AG04450 (cell line): Measurements from ENCODE around the gene LRRK1. TPM values are rescaled to one million over a fixed set of nuclear protein-coding genes. Genes with fewer than 3 reads are reported as not detected.

Experiments
- CTCF ChIA-PET: fragments of 300-600, 350-600 bp; formaldehyde crosslinking; extraction: SDS; loops from one replicate; lab custom pipeline; 2022; ENCODE audit warnings: antibody characterized with exemption, inconsistent platforms; lab: Charles Lee
- POLR2A ChIA-PET: fragments of 350-600 bp; formaldehyde crosslinking; extraction: SDS; loops from one replicate; lab custom pipeline; 2021; ENCODE audit warnings: antibody characterized with exemption, inconsistent platforms; lab: Yijun Ruan, JAX
- DNase-seq: peaks from one replicate; pipeline ENCODE4 v3.0.0-alpha.2; 2011; ENCODE audit warnings: low read depth, low spot score
- H3K27ac ChIP-seq: one replicate; pipeline ENCODE4 v1.5.1; 2012; ENCODE audit warnings: low read depth, low read length, control low read depth
- H3K27me3 ChIP-seq: one replicate; pipeline ENCODE4 v1.6.0; 2012; ENCODE audit warnings: low read length; ENCODE audit not compliant: control insufficient read depth, insufficient read depth
- H3K4me3 ChIP-seq: 2 replicates; pipeline ENCODE4 v1.5.1; 2011; ENCODE audit warnings: mild to moderate bottlenecking, low read depth, low read length, control low read depth
- H3K9me3 ChIP-seq: 2 replicates; pipeline ENCODE4 v1.5.1; 2012; ENCODE audit warnings: low read length; ENCODE audit not compliant: control insufficient read depth, insufficient read depth
- CTCF ChIP-seq: IDR thresholded peaks from 2 replicates; pipeline ENCODE4 v1.5.1; 2011; ENCODE audit warnings: low read depth, low read length, control low read depth, inconsistent platforms
- polyA plus RNA-seq: library from polyadenylated mRNA; depleted of rRNA; stranded (reverse); fragments of >200 nt; gene quantifications from 2 replicates; pipeline ENCODE4 v1.2.3, GENCODE V29; 2011

Gene LRRK1
- polyA plus RNA-seq, 1 experiment = 5.6 TPM

GRCh38 chr15:101008158-101009139 lies 89.3 kb downstream of the LRRK1 start:
- ChIA-PET CTCF (interaction anchor here (0.6 to 6.2 kb wide), 96 partner anchors 8 to 659 kb away, joined by 3 to 251 read pairs (median 4); partner anchors contain the start of genes ALDH1A3, CHSY1 and LRRK1), POLR2A (interaction anchor here (0.8 to 1.3 kb wide), 2 partner anchors 89 to 252 kb away, joined by 3 to 4 read pairs; partner anchors contain the start of gene LRRK1)
- no peak for DNase-seq
- TF ChIP-seq CTCF = peak; percentile 97
- H3K27ac ChIP-seq = no peak overlapping the region
- peaks cover 20% of the 10 kb centered on the region for H3K9me3 ChIP-seq
- peak overlapping the region; percentile 54 for H3K4me3 ChIP-seq
- H3K27me3 ChIP-seq = no peaks in the 10 kb centered on the region

GRCh38 chr15:101009176-101009575 lies 90.0 kb downstream of the LRRK1 start:
- peaks cover 20% of the 10 kb centered on the region for H3K9me3 ChIP-seq
- TF ChIP-seq CTCF = no peak
- ChIA-PET CTCF (interaction anchor here (0.6 to 6.2 kb wide), 43 partner anchors 7 to 399 kb away, joined by 3 to 251 read pairs (median 11); partner anchors contain the start of genes ALDH1A3, CHSY1 and LRRK1), POLR2A (no interaction called here)
- no peaks in the 10 kb centered on the region for H3K27me3 ChIP-seq
- no peak overlapping the region for H3K4me3 ChIP-seq
- no peak for DNase-seq
- H3K27ac ChIP-seq = no peak overlapping the region

- CTCF ChIA-PET = interaction anchor here (0.6 to 6.2 kb wide), 7 partner anchors 9 to 392 kb away, joined by 3 to 251 read pairs (median 23); partner anchors contain the start of gene LRRK1
- no peak for TF ChIP-seq CTCF
- no peaks in the 10 kb centered on the region for H3K27me3 ChIP-seq
- H3K27ac ChIP-seq = no peak overlapping the region
- H3K9me3 ChIP-seq = peaks cover 5% of the 10 kb centered on the region; the same call in 1 of the 2 replicates
- H3K4me3 ChIP-seq = no peak overlapping the region
- POLR2A ChIA-PET = no interaction called here
- DNase-seq = no peak
Measured at GRCh38 chr15:101010781-101011180, 91.6 kb downstream of the LRRK1 start.

- no peak for TF ChIP-seq CTCF
- no peak overlapping the region for H3K4me3 ChIP-seq
- no peaks in the 10 kb centered on the region for H3K27me3 ChIP-seq
- ChIA-PET CTCF (interaction anchor here (0.8 to 2.3 kb wide), 6 partner anchors 76 to 629 kb away, joined by 3 to 23 read pairs (median 4); partner anchors contain the start of gene LRRK1), POLR2A (interaction anchor here (0.6 kb wide), 1 partner anchor 11 kb away, joined by 3 read pairs; no protein-coding TSS in a partner anchor)
- H3K27ac ChIP-seq = no peak overlapping the region
- DNase-seq = no peak
- H3K9me3 ChIP-seq = peaks cover 5% of the 10 kb centered on the region; the same call in 1 of the 2 replicates
Measured at GRCh38 chr15:101012326-101013200, 93.4 kb downstream of the LRRK1 start.
